HL-60/S4 treated with phorbol 12-myristate 13-acetate at 8.2 ng/mL for 4 days and 3 days (cell line): ENCODE measurements around the gene KDM4C.

ENCODE experiments used
- in situ Hi-C: fragments of 300-500 bp; cut with MboI; formaldehyde crosslinking; loops from 2 replicates; pipeline ENCODE4 v1.15.0; 2022; ENCODE audit warnings: low sequenced_read_pairs

The KDM4C gene

DNA sequence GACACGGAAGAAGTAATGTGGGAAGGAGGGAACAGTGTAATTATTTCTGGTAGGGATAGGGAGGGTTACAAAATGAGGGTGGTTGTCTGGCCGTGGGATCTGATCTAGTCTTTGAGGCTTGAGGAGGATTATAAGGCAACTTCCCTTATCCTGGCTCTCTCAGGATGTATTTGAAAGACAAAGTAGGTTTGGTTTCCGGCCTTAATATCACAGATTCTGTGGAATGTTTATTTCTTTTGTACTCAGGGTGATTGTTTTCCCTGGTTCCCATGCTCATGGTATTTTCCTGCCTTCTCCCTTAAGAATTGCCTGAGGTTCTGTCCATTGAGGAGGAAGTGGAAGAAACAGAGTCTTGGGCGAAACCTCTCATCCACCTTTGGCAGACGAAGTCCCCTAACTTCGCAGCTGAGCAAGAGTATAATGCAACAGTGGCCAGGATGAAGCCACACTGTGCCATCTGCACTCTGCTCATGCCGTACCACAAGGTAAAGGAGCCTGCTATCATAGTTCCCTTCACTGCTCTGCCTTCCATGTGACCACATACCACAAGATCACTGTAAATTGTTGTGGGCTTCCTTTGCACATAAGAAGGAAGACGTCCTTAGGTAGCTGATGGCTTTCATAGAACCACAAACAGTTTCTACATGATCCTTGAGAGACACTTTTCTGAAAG, 253.8 kb downstream of the KDM4C start:
- in situ Hi-C loops: no loop called here

DNA sequence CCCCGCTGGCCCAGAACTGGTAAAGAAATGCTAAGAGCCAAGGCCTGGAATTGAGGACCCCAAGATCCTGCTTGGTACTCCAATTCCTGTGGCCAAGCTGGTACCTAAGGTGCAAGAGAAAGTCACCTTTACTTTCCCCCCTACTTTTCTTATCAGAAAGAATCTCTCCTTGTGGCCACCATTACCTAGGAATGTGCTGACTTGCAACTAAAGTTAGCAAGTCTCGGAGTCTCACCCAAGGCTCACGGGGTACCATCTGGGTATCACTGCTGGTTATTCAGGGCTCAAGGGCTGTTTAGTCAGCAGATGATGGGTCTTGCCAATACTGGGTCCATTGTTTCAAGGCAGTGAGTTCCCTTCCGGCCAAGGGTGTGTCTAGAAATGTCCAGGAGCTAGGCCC, 270.2 kb downstream of the KDM4C start:
- in situ Hi-C loops: loop anchor here (25.0 kb wide), 1 partner anchor 509 kb away; no protein-coding TSS in a partner anchor

DNA sequence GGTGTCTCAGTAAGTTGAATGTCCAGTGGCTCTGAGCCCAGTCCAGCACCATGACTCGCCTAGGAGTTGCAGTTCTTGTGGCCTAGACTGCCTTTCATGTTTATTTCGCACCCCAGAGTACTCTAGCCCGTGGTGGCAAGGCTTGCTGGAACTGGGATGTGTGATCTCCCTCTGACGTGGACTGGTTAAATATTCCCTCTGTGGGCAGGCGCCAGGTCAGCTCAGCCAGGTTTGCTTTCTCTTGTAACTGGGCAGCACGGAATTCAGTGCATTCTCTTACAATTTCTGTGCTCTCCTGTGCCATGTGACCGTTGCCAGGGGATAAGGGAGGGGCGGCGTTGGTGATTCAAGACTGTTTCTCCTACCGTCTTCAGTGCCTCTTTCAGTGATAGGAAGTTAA, 270.8 kb downstream of the KDM4C start:
- in situ Hi-C loops: loop anchor here (25.0 kb wide), 1 partner anchor 509 kb away; no protein-coding TSS in a partner anchor

DNA sequence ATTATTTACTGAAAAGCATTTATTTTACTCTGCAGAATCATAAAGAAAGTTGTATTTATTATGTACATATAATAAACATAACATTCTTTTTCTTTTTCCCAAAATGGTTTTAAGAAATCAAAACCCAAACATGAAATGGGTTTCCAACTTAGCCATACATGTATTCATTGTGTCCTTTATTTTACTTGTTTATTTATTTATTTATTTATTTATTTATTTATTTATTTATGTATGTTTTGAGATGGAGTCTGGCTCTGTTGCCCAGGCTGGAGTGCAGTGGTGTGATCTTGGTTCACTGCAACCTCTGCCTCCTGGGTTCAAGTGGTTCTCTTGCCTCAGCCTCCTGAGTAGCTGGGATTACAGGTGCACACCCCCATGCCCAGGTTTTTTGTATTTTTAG, 273.2 kb downstream of the KDM4C start:
- in situ Hi-C loops: loop anchor here (25.0 kb wide), 1 partner anchor 506 kb away; no protein-coding TSS in a partner anchor

DNA sequence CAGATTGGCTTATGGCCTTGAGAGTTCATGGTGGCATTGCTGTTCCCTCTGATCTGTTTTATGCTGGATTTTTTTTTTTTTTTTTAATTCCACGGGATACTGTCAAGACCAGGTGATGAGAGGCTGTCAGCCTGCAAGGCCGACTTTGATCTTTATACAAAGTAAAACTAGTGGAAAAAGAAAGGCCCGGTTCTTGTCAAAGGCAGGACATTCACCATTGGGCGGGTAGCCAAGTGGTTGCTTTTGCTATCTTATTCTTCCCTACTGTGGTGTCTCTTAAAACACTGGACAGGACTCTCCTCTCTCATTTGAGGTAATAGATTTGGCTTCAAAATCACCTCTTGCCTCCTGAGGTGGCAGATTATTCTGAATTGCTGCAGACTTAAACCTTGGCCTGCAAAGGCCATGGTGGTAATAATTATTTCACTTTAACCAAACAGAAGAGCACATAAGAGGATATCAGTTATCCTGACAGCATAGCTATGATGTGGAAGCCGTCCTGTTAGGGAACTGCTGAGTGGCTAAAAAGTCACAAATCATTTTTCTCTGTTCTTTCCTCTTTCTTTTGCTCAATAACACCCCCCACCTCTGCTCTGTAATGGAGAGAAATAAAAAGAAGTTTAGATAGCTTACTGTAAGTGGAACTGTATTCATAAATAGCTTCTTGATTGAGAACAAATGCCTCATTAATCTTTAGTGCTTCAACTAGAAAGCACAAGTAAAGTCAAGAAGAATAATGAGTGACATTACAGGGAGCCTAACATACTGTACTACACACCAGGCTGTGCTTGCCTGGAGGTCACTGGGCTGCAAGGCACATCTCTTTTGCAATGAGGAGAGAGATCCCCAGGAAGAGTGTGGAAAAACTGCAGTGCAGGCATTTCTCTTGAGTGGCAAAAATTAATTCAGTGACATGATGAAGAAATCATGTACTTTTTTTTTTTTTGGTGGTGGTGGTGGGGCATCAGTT, 275.6 kb downstream of the KDM4C start:
- in situ Hi-C loops: loop anchor here (25.0 kb wide), 1 partner anchor 504 kb away; no protein-coding TSS in a partner anchor

DNA sequence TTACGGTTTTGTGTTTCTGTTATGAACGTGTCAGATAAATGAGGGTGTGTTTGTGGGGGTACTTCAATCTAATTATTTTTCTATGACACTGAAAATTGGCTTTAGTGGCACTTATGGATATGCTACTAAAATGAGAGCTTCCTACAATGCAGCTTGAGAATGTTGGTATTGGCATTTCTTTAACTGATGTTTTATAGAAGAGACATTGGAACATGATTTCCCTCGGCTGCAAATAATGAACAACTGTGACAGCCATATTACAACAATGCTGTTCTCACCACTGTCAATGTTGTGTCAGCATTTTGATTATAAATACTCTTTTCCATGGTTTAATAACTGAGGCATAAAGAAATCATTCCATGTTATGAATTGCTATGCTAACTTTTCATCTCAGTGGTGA, 279.4 kb downstream of the KDM4C start:
- in situ Hi-C loops: loop anchor here (25.0 kb wide), 1 partner anchor 500 kb away; no protein-coding TSS in a partner anchor

DNA sequence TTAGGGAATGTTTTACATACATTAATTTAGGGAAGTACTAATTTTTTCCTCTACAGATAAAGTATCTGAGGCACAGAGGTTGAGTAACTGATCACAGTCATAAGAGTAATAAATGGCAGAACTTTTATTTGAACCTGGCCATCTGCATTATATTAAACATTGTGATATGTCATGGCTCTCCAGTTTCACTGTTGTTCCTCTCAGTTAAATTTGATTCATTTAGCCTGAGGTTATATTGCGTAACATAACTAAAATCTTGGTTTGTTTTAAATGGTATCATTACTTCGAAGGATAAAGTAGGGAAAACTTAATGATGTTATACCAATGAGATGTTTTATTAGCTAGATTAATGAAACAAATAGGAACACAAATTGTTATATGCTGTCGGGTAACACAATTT, 284.4 kb downstream of the KDM4C start:
- in situ Hi-C loops: loop anchor here (25.0 kb wide), 1 partner anchor 495 kb away; no protein-coding TSS in a partner anchor

DNA sequence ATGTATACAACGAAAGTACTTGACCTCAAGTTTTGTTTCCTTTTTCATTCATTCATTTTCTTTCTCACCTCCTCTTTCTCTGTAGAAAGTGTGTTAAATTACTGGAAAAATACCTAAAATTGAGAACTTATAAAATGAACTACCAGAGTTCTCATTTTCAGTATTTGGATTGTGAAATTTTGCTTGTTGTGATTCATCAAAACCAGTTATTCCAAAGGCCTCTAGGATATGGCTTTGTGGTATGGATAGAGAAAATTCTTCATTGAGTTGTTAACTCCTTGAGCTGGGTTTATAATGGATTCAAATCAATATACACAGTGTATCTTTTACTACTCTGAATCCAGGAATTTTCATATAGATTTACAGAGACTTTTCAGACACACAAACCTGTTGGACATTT, 287.6 kb downstream of the KDM4C start:
- in situ Hi-C loops: loop anchor here (25.0 kb wide), 1 partner anchor 492 kb away; no protein-coding TSS in a partner anchor

DNA sequence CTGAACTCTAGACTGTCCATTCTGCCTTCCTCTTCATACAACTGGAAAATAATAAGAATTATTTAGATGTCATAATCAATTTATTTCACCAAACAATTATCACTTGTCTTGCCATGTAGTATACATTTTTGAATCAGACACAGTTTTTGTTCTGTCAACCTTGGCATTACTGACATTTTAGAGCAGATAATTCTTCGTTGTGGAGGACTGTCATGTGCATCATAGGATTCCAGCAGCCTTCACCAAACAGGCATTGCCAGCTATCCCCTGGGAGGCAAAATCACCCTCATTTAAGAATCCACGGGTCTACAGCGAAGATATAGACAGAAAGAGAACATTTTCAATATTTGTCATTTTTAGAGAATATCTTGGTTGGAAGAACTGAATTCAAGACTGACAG, 293.9 kb downstream of the KDM4C start:
- in situ Hi-C loops: loop anchor here (10.0 kb wide), 1 partner anchor 133 kb away; no protein-coding TSS in a partner anchor

DNA sequence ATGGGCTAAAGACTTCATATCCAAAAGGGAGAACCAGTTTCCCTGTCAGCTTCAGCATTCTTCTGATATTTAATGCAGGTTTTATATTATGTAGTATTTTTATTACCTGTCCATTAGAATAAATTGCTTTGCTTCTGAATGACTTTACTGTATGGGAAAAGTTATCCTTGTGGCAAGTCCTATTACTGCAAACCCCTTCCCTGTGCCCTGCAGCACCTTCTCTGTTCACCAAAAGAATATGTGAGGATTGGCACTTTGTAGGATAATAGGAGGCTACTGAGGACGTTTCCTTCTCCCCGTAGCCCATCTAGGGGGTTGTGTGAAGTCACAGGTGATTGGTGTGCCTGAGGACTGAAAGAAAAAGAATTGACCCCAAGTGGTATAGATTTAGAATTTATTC, 296.1 kb downstream of the KDM4C start:
- in situ Hi-C loops: loop anchor here (10.0 kb wide), 1 partner anchor 131 kb away; no protein-coding TSS in a partner anchor

DNA sequence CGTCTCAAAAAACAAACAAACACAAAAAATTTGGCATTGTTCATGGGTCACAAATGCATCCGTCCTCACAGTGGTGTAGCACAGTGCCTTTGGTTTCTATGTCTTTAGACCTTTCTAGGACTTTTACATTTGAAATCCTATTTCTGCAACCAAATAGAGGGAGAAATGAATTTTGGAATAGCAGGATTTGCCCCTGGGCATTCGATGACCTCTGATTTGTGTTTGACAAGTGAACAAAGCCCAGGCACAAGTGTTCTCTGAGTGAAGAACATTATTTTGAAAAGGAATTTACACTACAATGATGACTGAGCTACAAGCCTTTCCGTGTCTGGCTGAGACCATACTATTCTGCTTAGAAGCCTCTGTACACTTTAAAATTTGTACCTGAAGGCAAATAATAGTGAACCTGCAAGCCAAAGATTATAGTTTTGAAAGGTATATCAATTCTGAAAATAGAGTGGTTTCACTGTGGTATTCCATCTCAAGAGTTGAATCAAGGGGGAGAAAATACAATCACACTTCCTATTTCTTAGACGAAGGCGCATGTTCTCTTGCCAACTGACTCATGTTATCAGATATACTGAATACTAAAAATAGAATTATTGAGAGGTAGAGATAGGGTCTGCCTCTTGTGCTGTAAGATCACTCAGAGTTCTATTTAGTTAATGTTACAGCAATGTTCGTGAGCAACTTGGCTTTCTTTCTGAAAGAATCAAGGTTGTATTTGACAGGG, 297.6 kb downstream of the KDM4C start:
- in situ Hi-C loops: loop anchor here (10.0 kb wide), 1 partner anchor 129 kb away; no protein-coding TSS in a partner anchor

DNA sequence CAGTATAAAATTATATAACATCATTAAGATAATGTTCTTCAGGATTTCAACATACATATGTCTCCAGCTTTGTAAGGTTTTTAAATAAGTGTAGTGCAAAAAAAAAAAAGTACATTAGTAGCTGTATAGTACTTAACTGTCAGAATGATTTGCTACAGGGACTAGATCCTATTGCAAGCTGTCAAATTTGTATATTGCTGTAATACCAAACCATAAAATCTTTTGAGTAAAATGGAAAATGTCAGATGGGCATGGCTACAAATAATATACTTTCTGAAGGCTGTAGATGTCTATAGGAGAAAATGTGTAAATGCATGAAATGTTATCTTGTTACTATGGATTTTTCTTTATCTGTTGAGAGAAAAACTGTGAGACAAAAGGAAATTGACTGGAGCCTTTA, 298.5 kb downstream of the KDM4C start:
- in situ Hi-C loops: loop anchor here (10.0 kb wide), 1 partner anchor 129 kb away; no protein-coding TSS in a partner anchor

DNA sequence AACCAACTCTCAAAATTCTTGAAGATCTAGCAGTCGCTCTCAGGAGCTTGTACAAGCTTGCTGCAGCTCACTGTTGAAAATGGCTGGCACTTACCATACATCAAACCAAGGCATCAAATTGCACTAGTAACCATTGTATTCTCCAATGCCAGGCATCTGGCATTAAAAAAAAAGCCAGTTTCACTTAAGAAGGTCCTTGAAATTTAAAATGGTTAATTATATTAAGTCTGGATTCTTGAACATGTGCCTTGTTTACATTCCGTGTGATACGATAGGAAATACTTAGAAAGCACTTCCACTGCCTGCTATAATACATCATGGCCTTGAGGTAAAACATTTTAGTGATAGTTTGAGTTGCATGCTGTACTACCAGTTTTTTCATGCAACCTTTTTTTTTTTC, 300.7 kb downstream of the KDM4C start:
- in situ Hi-C loops: loop anchor here (10.0 kb wide), 1 partner anchor 126 kb away; no protein-coding TSS in a partner anchor

DNA sequence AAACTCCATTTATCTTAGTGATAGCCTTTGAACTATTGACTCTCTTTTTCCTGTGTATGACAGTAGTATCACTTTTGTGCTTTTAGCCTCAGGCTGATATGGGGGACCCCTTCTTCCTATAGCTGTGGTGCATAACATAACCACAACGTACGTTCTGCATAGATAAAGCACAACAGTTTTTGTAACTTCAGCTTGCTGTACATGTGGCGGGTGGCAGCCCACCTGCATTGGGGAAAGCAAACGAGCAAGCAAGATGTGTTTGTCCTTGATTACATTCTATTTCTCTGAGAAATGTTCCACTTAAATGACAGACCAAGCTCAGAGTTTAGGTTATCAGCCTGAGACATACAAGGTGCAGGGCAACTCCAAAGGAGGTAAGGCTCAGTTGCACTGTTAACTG, 309.4 kb downstream of the KDM4C start:
- in situ Hi-C loops: no loop called here

DNA sequence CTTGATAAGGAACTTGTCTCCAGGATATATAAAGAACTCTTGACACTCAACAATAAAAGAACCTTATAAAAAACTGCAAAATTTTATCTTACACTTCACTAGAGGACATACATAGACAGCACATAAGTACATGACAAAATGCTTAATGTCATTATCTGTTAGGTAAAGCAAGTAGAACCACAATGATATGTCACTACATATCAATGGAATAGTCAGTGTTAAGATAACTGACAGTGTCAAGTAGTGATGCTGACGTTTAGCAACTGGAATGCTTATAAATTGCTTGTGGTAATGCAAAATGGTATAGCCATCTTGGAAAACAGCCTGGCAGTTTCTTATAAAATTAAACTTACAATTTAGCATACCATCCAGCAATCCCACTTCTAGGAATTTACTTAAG, 314.1 kb downstream of the KDM4C start:
- in situ Hi-C loops: no loop called here

DNA sequence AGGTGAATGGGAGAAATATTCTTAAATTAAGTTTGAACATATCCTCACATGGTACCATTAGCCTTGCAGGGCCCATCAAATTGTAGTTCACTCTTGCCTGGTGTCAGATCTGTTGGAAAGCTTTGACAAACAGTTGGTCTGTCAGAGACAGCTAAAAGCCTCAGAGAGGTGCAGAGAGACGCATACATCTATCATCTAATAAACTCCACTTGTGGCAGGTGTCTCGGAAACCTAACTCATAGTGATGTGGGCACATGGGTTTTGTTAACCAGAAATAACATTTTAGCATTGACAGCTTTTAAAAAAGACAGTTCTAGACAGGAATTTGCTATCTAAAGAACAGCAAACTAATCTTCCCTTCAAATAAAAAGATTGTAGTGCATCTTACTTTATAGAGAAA, 315.9 kb downstream of the KDM4C start:
- in situ Hi-C loops: no loop called here

DNA sequence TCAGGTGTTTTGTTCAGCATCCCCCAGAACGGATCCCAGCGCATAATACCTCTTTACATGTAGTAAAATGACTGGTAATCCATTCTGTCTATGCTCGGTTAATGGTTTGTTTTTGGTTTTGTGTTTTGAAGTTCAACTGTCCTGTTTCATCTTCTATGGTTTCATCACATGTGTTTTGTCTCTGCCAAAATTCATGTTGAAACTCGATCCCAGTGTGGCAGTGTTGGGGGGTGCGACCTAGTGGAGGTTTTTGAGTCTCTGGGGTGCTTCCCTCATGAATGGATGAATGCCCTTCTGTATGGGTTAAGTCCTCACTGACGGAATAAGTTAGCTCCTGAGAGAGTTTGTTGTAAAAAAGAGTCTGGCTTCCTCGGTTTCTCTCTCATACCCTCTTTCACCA, 317.4 kb downstream of the KDM4C start:
- in situ Hi-C loops: no loop called here

DNA sequence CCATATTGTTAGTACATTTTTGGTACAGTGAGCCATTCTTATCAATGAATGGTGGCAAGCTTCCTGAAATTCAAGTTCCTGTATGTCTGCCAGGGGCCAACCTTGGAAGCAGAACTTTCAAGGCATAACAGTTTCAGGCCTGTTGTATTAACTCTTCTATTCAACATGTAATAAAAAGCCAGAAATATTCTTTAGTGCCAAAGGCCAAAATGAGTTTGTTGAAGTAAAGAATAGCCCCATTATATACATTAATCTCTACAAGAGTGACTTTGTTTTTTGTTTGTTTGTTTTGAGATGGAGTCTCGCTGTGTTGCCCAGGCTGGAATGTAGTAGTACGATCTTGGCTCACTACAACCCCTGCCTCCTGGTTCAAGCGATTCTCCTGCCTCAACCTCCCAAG, 321.3 kb downstream of the KDM4C start:
- in situ Hi-C loops: no loop called here

DNA sequence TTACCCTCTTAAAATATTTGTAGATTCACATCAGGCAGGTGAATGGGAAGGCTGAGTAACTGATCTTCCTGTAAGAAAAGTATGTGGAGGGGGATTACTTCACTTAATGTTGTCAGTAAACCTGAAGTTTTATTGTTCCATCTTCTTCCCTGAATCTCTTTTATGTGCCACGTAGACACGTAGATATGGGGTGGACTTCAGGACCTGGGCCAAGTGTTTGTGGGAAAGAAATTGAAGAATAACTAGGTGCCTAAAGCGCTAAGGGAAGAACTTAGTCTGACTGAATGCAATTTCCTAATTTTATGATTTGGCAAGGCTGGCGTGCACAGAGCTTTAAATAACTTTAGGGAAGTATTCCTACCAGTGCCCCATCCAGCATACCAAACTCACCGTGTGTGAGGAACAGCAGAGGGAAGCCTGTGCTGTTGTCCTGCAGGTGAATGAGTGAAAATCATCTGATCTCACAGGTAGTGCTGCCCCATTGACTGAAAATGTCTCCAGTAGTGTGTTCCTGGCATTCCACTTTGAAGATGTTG, 323.4 kb downstream of the KDM4C start:
- in situ Hi-C loops: no loop called here

DNA sequence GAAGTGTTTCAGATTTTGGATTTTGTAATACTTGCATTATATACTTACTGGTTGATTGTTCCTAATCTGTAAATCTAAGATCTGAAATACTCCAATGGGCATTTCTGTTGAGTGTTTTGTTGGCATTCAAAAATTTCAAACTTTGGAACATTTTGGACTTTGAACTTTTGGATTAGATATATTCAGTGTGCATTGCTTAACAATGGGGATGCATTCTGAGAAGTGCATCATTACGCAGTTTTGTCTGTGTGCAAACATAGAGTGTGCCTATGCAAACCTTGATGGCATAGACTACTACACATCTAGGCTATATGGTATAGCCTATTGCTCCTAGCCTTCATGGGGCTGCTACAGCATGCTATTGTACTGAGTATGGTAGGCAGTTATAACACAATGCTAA, 325.4 kb downstream of the KDM4C start:
- in situ Hi-C loops: no loop called here
